HepG2 (cell line): ENCODE results near the gene LCORL.

Source experiments
- FOXK1 ChIP-seq: sonication (generic); formaldehyde crosslinking; IDR thresholded peaks from 2 replicates; pipeline ENCODE4 v1.4.0; 2020; ENCODE audit warnings: low read depth, missing genetic modification reagents, borderline replicate concordance
- HDAC2 ChIP-seq: sonication (generic); formaldehyde crosslinking; IDR thresholded peaks from 2 replicates; pipeline ENCODE4 v1.4.0; 2020; ENCODE audit warnings: missing genetic modification reagents
- TAF1 ChIP-seq: sonication (generic); formaldehyde crosslinking; IDR thresholded peaks from 2 replicates; pipeline ENCODE4 v1.4.0; 2020; ENCODE audit warnings: missing genetic modification reagents
- U2AF1 ChIP-seq: fragments of 200-400 bp; formaldehyde crosslinking; optimal IDR thresholded peaks from 2 replicates; pipeline ENCODE3; 2017; ENCODE audit warnings: mild to moderate bottlenecking, low read depth, low read length
- ZNF30 ChIP-seq: sonication (generic); formaldehyde crosslinking; IDR thresholded peaks from 2 replicates; pipeline ENCODE4 v1.5.0; 2020; ENCODE audit warnings: mild to moderate bottlenecking, missing genetic modification reagents
- ZNF441 ChIP-seq: sonication (generic); formaldehyde crosslinking; IDR thresholded peaks from 2 replicates; pipeline ENCODE4 v1.7.0; 2021; ENCODE audit warnings: missing genetic modification reagents, borderline replicate concordance
- ZZZ3 ChIP-seq: sonication (generic); formaldehyde crosslinking; IDR thresholded peaks from 2 replicates; pipeline ENCODE4 v1.4.0; 2020; ENCODE audit warnings: missing genetic modification reagents, mild to moderate bottlenecking, borderline replicate concordance
- TF ChIP-seq, protein P1 (sequence below): sonication (generic); formaldehyde crosslinking; IDR thresholded peaks from 2 replicates; pipeline ENCODE4 v1.5.0; 2020; ENCODE audit warnings: mild to moderate bottlenecking, missing genetic modification reagents, moderate library complexity
- TF ChIP-seq, protein P2 (sequence below): sonication (generic); IDR thresholded peaks from 2 replicates; pipeline ENCODE4 v1.6.1; 2016; ENCODE audit warnings: low read depth, borderline replicate concordance

DNA sequence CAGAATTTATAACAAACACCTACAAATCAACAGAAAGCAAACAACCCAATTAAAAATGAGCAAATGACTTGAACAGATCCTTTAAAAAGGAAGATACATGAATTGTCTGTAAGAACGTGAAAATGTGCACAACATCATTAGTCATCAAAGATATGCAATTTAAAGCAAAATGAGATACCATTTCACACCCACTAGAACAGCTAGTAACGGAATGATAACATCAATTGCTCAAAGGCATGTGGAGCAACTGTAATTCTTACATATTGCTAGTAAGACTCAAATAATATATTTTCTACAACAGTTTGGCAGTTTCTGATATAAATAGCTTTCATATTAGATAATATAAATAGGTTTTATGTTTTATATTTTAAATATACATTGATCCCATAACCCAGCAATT is 82.5 kb downstream of the LCORL start:
- TF ChIP-seq ZNF441 (CRISPR knock-in tag) (no peak), U2AF1 (no peak), TAF1 (no peak), ZNF30 (CRISPR knock-in tag) (no peak), HDAC2 (CRISPR knock-in tag) (no peak), FOXK1 (CRISPR knock-in tag) (no peak), ZZZ3 (CRISPR knock-in tag) (no peak)
- TF ChIP-seq, protein P1, sequence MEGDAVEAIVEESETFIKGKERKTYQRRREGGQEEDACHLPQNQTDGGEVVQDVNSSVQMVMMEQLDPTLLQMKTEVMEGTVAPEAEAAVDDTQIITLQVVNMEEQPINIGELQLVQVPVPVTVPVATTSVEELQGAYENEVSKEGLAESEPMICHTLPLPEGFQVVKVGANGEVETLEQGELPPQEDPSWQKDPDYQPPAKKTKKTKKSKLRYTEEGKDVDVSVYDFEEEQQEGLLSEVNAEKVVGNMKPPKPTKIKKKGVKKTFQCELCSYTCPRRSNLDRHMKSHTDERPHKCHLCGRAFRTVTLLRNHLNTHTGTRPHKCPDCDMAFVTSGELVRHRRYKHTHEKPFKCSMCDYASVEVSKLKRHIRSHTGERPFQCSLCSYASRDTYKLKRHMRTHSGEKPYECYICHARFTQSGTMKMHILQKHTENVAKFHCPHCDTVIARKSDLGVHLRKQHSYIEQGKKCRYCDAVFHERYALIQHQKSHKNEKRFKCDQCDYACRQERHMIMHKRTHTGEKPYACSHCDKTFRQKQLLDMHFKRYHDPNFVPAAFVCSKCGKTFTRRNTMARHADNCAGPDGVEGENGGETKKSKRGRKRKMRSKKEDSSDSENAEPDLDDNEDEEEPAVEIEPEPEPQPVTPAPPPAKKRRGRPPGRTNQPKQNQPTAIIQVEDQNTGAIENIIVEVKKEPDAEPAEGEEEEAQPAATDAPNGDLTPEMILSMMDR (CRISPR knock-in tag), result no peak
- TF ChIP-seq, protein P2, sequence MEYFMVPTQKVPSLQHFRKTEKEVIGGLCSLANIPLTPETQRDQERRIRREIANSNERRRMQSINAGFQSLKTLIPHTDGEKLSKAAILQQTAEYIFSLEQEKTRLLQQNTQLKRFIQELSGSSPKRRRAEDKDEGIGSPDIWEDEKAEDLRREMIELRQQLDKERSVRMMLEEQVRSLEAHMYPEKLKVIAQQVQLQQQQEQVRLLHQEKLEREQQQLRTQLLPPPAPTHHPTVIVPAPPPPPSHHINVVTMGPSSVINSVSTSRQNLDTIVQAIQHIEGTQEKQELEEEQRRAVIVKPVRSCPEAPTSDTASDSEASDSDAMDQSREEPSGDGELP, result no peak
